Thymus (tissue), 11 donors: ENCODE measurements around the gene MSGN1. TPM values are rescaled to one million over a fixed set of nuclear protein-coding genes. Genes with fewer than 3 reads are reported as not detected.

Source experiments
- DNase-seq, 9 donors: peaks; one replicate each; pipeline ENCODE4 v3.0.0-alpha.2; 2013; ENCODE audit warnings: low spot score in 9 of 9, low read depth in 6 of 9, missing footprints in 1 of 9
- H3K27ac ChIP-seq, 2 donors: one replicate each; pipeline ENCODE4 v1.5.1; 2013; ENCODE audit warnings: control low read depth in 1 of 2, low read depth in 1 of 2, low read length in 1 of 2, mild to moderate bottlenecking in 1 of 2, moderate library complexity in 1 of 2
- H3K27me3 ChIP-seq, 2 donors: one replicate each; pipeline ENCODE4 v1.5.1; 2013; ENCODE audit warnings: low read length in 1 of 2; ENCODE audit not compliant: control insufficient read depth in 2 of 2, insufficient read depth in 1 of 2
- H3K36me3 ChIP-seq, 2 donors: one replicate each; pipeline ENCODE4 v1.5.1; 2013; ENCODE audit warnings: low read length in 1 of 2, mild to moderate bottlenecking in 1 of 2, moderate library complexity in 1 of 2; ENCODE audit not compliant: control insufficient read depth in 2 of 2, insufficient read depth in 2 of 2
- H3K4me1 ChIP-seq, 2 donors: one replicate each; pipeline ENCODE4 v1.5.1; 2013; ENCODE audit warnings: low read length in 2 of 2; ENCODE audit not compliant: control insufficient read depth in 2 of 2, insufficient read depth in 2 of 2
- H3K4me3 ChIP-seq, 2 donors: one replicate each; pipeline ENCODE4 v1.5.1; 2013; ENCODE audit warnings: low read length in 2 of 2, control low read depth in 1 of 2, mild to moderate bottlenecking in 1 of 2
- H3K9me3 ChIP-seq, 2 donors: one replicate each; pipeline ENCODE4 v1.5.1; 2013; ENCODE audit warnings: low read length in 1 of 2, mild to moderate bottlenecking in 1 of 2; ENCODE audit not compliant: control insufficient read depth in 2 of 2, insufficient read depth in 1 of 2
- WGBS: extraction: QIAGEN DNeasy Blood & Tissue Kit; methylation state at CpG from one replicate; pipeline ENCODE4 v1.1.7; 2013; 5-methylcytosine and 5-hydroxymethylcytosine counted together
- polyA plus RNA-seq: library from polyadenylated mRNA; stranded (reverse); fragments of 200-250 nt; gene quantifications from one replicate; pipeline ENCODE4 v1.2.3, GENCODE V29; 2013
- total RNA-seq: library from RNA; stranded (reverse); fragments of 120-200 nt; gene quantifications from one replicate; pipeline ENCODE4 v1.2.4, GENCODE V29; 2013
- donor health status: healthy.

Gene MSGN1
- total and polyA plus RNA-seq, 2 donors: not detected

DNA sequence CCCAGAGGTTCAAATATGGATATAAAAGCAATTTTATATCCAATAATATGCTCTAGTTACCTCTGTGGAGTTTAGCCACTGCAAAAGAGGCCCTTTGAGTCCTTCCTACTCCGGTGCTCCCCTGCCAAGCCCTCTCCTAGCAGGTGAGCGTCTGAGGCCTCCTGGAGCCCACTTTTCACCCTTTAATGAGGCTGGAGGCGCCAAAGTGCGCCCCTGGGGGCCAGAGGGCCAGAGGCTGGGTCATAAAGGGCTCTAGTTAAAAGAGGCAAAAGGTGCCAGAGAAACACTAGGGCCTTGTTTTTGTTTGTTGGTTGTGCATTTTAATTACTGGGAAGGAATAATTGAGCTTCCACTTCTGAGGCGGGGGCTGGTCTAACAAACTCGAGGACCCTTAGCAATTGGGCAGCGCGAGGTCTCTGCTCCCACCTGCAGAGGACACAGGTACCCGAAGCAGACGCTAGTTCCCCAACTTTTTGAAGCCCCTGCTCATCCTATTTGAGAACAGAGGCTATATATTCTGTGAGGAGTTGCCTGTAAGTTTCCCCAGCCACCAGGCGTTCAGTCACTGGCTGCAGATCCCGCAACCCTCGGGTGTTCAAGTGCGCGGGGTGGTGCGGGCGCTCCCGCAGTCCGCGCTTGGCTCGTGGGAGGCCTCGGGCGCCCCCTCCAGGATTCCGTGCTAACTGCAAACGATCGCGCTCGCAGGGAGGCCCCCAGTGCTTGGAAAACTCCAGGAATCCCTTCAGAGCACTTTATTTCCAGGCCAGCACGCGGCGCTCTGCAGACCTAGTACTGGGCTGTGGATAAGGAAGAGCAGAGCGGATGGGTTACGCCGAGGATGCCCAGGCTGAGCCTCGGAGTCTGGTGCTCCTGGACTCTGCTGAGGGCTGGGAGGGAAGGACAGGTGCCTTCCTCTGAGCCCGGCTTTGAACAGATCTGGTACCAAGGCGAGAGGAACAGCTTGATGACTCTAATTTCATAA is 14.1 kb downstream of the MSGN1 start:
- Histone ChIP-seq H3K4me1 (peaks cover 2 to 3% of the 10 kb centered on the region in 2 donors), H3K27me3 (peaks cover 3 to 21% of the 10 kb centered on the region in 2 donors), H3K9me3 (no peaks in the 10 kb centered on the region), H3K4me3 (no peak overlapping the region), H3K36me3 (no peaks in the 10 kb centered on the region), H3K27ac (no peak overlapping the region)
- peak in 3 of 9 donors; percentile 8 to 47 (median 33) for DNase-seq
- WGBS: 20% methylated on average over 37 of the region's 37 CpGs

DNA sequence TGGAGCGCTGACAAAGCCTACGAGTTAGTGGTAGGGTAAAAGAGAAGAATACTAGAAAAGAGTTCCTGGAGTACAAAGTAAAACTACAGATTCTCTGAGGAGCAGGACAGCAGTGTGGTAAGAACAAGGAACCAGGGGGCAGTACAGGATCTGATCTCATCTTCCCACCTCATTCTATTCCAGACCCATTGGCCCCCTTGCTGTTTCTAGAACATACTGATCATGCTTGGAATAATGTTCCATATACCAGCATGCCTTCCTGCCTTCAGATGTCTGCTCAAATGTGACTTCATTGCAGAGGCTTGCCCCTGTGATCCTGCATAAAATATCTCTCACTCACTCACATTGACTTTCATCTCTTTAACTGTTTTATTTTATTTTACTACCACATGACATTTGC is 19.3 kb downstream of the MSGN1 start:
- no peak overlapping the region for H3K4me3 ChIP-seq
- WGBS: 93% methylated on average over 2 of the region's 2 CpGs
- H3K27ac ChIP-seq: no peak overlapping the region
- H3K9me3 ChIP-seq: no peaks in the 10 kb centered on the region
- peaks cover under 1 to 3% of the 10 kb centered on the region in 2 donors for H3K4me1 ChIP-seq
- no peak for DNase-seq
- no peaks in the 10 kb centered on the region for H3K36me3 ChIP-seq
- H3K27me3 ChIP-seq: peaks cover 3 to 10% of the 10 kb centered on the region in 2 donors

DNA sequence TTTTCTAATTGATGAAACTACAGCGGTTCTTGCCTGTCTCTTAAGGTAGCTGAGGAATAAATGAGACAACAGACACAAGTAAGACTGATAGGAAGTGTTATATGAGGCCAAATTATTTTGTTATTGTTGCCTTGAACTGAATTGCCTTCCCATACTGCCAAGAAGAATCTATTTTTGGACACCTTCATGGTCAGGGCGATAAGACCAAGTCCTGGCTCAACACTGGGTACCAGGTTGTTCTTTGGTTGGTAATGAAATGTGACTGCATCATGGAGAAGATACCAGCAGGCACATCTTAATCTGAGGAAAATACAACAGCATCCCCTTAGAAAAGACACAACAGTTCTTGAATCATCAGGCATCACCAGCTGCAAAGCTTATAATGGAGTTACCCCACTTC is 23.7 kb downstream of the MSGN1 start:
- Histone ChIP-seq H3K27me3 (no peaks in the 10 kb centered on the region), H3K9me3 (no peaks in the 10 kb centered on the region), H3K4me3 (no peak overlapping the region), H3K4me1 (no peaks in the 10 kb centered on the region), H3K27ac (no peak overlapping the region), H3K36me3 (no peaks in the 10 kb centered on the region)
- no peak for DNase-seq
- WGBS: 94% methylated on average over 2 of the region's 2 CpGs

DNA sequence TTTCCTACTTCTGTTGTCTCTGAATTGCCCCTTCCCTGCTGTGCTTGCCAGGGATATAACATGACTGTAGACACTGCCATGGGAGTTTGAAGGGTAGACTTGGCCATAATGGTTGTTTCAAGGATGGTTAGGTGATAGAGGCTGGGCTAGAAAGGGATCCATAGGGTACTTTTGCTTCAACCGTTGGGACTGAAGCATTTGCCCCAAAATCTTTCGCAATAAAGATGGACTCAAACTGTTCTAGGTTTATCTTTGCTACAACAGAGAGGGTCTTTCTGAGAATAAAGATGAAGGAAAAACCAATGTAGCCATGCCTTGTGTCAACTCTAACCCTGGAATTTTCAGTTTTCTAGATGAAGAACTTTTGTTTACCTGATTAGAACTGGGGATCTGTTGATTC is 27.2 kb downstream of the MSGN1 start:
- H3K27ac ChIP-seq: no peak overlapping the region
- WGBS: 75% methylated on average over 2 of the region's 2 CpGs
- H3K4me3 ChIP-seq: no peak overlapping the region
- no peaks in the 10 kb centered on the region for H3K9me3 ChIP-seq
- H3K36me3 ChIP-seq: no peaks in the 10 kb centered on the region
- no peaks in the 10 kb centered on the region for H3K4me1 ChIP-seq
- H3K27me3 ChIP-seq: no peaks in the 10 kb centered on the region
- DNase-seq: no peak

DNA sequence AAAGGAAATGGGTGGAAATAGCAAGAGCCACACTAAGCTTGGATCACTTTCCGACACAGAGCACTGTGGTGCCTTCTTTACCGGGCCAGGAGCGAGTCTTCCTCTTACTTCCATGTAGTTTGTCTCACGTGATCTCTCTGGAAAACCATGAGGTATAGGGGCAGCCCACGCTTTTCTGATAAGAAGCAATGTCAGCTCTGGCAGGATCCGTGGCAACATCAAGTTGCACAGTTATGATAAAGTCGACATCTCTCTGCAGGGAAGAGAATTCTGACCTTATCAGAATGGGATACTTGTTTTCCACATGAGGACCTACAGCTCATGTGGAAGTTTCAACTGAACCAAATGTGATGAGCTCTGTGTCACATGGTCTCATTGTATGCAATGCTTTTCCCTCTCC is 29.5 kb downstream of the MSGN1 start:
- 97% methylated on average over 7 of the region's 7 CpGs for WGBS

DNA sequence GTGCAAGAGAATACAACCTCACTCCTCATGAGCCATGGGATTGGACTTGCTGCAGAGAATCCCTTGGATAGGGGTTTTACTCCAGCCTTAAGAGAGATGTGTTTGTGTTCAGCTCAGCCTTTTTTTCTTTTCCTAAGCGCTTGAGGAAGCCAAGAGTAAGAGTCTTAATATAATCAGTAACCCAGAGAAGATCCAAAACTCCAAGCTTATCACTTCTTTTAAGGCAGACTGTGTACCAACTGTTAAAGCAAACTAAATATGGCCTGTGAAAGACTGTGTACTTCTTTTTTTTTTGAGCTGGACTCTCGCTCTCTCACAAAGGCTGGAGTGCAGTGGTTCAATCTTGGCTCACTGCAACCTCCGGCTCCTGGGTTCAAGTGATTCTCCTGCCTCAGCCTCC is 30.4 kb downstream of the MSGN1 start:
- H3K4me1 ChIP-seq: no peaks in the 10 kb centered on the region
- DNase-seq: no peak
- 96% methylated on average over 3 of the region's 3 CpGs for whole genome bisulfite sequencing
- no peak overlapping the region for H3K4me3 ChIP-seq
- no peak overlapping the region for H3K27ac ChIP-seq
- no peaks in the 10 kb centered on the region for H3K36me3 ChIP-seq
- no peaks in the 10 kb centered on the region for H3K9me3 ChIP-seq
- no peaks in the 10 kb centered on the region for H3K27me3 ChIP-seq

More for the DNA sequence above, 29.5 kb downstream of the MSGN1 start:
- no peaks in the 10 kb centered on the region for H3K9me3 ChIP-seq
- no peaks in the 10 kb centered on the region for H3K27me3 ChIP-seq
- no peaks in the 10 kb centered on the region for H3K4me1 ChIP-seq
- no peaks in the 10 kb centered on the region for H3K36me3 ChIP-seq
- no peak for DNase-seq
- H3K27ac ChIP-seq: no peak overlapping the region
- no peak overlapping the region for H3K4me3 ChIP-seq

DNA sequence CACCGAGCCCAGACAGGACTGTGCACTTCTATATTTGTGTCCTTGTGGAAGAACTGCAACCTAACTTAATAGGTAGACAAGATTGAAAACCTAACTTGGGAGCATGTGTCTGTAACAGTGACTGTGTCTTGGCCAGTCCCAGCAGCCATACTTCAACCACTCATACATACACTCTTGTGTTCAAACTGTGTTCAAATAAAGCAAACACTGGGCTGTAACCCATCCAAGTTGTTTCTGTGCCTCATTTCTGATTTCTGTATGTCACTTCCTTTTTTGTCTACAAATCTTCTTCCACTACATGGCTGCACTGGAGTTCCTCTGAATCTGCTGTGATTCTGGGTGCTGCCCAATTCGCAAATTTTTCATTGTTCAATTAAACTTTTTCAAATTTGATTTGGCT is 31.0 kb downstream of the MSGN1 start:
- no peak overlapping the region for H3K4me3 ChIP-seq
- WGBS: 96% methylated on average over 2 of the region's 2 CpGs

DNA sequence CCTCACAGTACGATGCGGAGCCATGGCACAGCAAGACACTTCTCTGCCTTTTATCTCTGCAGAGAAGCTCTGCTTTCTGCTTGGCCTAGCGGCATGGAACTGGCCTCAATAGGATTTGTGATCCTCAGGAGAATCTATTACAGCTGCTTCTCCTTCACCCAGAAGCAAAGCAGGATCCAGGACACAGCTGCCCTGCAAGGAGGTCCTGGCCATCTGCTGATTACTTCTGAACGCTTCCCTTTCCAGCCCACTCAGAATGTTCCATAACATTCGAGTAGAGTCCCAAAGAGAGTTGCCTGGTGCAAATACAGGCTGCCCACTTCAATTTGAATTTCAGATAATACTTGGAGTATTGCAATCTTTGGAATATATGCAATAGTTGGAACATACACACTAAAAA is 33.0 kb downstream of the MSGN1 start:
- no peaks in the 10 kb centered on the region for H3K27me3 ChIP-seq
- no peaks in the 10 kb centered on the region for H3K9me3 ChIP-seq
- no peak for DNase-seq
- no peaks in the 10 kb centered on the region for H3K36me3 ChIP-seq
- WGBS: 95% methylated on average over 5 of the region's 5 CpGs
- H3K4me3 ChIP-seq: no peak overlapping the region
- H3K4me1 ChIP-seq: no peaks in the 10 kb centered on the region
- no peak overlapping the region for H3K27ac ChIP-seq

More for the DNA sequence above, 31.0 kb downstream of the MSGN1 start:
- no peaks in the 10 kb centered on the region for H3K27me3 ChIP-seq
- H3K4me1 ChIP-seq: no peaks in the 10 kb centered on the region
- no peak for DNase-seq
- no peaks in the 10 kb centered on the region for H3K36me3 ChIP-seq
- H3K9me3 ChIP-seq: no peaks in the 10 kb centered on the region
- H3K27ac ChIP-seq: no peak overlapping the region

DNA sequence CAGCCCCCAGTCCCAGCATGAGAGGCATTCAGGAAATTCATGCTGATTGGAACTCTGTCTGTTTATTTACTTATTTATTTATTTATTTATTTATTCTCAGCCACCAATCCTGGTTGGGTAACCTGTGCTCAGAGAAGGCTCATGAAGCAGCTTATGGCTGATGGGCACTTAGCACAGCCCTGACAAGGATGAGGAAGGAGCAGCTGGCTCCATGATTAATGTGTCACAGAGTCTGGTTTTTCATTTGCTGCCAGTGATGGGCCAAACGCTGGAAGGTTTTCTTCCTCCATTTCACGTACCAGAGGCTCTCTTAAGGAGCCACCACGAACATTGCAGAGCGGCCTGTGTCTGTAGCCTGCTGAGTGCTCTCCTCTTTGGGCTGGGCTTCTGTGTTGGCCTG is 33.9 kb downstream of the MSGN1 start:
- H3K27ac ChIP-seq: no peak overlapping the region
- 95% methylated on average over 4 of the region's 4 CpGs for WGBS
- H3K27me3 ChIP-seq: no peaks in the 10 kb centered on the region
- no peaks in the 10 kb centered on the region for H3K9me3 ChIP-seq
- no peak for DNase-seq
- H3K4me3 ChIP-seq: no peak overlapping the region
- no peaks in the 10 kb centered on the region for H3K36me3 ChIP-seq
- no peaks in the 10 kb centered on the region for H3K4me1 ChIP-seq
